Stimulated activated CD8-positive, alpha-beta memory T cell treated with anti-CD3 and anti-CD28 coated beads, Interleukin-2, amount 100 ng/mL, for 1 hour (primary cell): ENCODE data around the gene PTPA.
A peak's percentile ranks its signal among the peaks of the same experiment; 100 is the strongest.
"Not testable (repeated sequence)": the region's sequence is repeated elsewhere in the genome, so short reads cannot be mapped to it uniquely, and the experiment has no call there.

Source experiments
- DNase-seq, 2 donors: peaks; one replicate each; pipeline ENCODE4 v3.0.0-alpha.2; 2020; ENCODE audit warnings: low read depth in 2 of 2

The PTPA gene

GRCh38 chr9:129154866-129155477, 43.8 kb downstream of the PTPA start:
- DNase-seq: no peak

GRCh38 chr9:129156163-129156562, 44.9 kb downstream of the PTPA start:
- no peak for DNase-seq

- no peak for DNase-seq
Observed at GRCh38 chr9:129160712-129161533, 49.7 kb downstream of the PTPA start.

GRCh38 chr9:129161534-129161837, 50.3 kb downstream of the PTPA start:
- no peak for DNase-seq

- no peak for DNase-seq
Observed at GRCh38 chr9:129162497-129163197, 51.4 kb downstream of the PTPA start.

- DNase-seq: not testable (repeated sequence)
Observed at GRCh38 chr9:129163198-129163670, 52.0 kb downstream of the PTPA start.

GRCh38 chr9:129163753-129164152, 52.5 kb downstream of the PTPA start:
- DNase-seq: no peak

GRCh38 chr9:129164246-129164930, 53.2 kb downstream of the PTPA start:
- DNase-seq: no peak

GRCh38 chr9:129165198-129165597, 54.0 kb downstream of the PTPA start:
- no peak for DNase-seq

GRCh38 chr9:129166623-129167557, 55.7 kb downstream of the PTPA start:
- DNase-seq: no peak

- no peak for DNase-seq
Observed at GRCh38 chr9:129170229-129170628, 59.0 kb downstream of the PTPA start.

GRCh38 chr9:129171993-129172751, 61.0 kb downstream of the PTPA start:
- no peak for DNase-seq

GRCh38 chr9:129172816-129173215, 61.6 kb downstream of the PTPA start:
- DNase-seq: no peak

GRCh38 chr9:129173296-129174101, 62.3 kb downstream of the PTPA start:
- no peak for DNase-seq

GRCh38 chr9:129174102-129174723, 63.0 kb downstream of the PTPA start:
- peak; percentile 65 for DNase-seq

GRCh38 chr9:129174724-129175514, 63.7 kb downstream of the PTPA start:
- DNase-seq: no peak

GRCh38 chr9:129175515-129175824, 64.3 kb downstream of the PTPA start:
- no peak for DNase-seq
